B cell (primary cell): Measurements from ENCODE around the gene TRPM1. TPM values are rescaled to one million over a fixed set of nuclear protein-coding genes. Genes with fewer than 3 reads are reported as not detected.

Experiments
- ATAC-seq: fragments of 200-7000 bp; cut with Tn5 transposase; one replicate; pipeline ENCODE4 v1.10.0; 2021; ENCODE audit warnings: low read depth, mild to moderate bottlenecking, moderate number of reproducible peaks, moderate library complexity
- CTCF ChIA-PET: fragments of 350-600 bp; sonication (Branson Sonifier 250); formaldehyde crosslinking; loops from one replicate; lab custom pipeline; 2021; ENCODE audit warnings: antibody characterized with exemption, inconsistent platforms; lab: Charles Lee
- POLR2A ChIA-PET: fragments of 350-600 bp; sonication (Branson Sonifier 250); formaldehyde crosslinking; loops from one replicate; lab custom pipeline; 2021; ENCODE audit warnings: antibody characterized with exemption; lab: Charles Lee
- DNase-seq: peaks from one replicate; pipeline ENCODE4 v3.0.0; 2013
- H2AFZ ChIP-seq: 2 replicates; pipeline ENCODE4 v1.6.1; 2012; ENCODE audit warnings: mild to moderate bottlenecking, low read depth, low read length; ENCODE audit not compliant: insufficient read depth, poor library complexity, severe bottlenecking
- H3K27ac ChIP-seq, 2 donors: 1 replicate in 1 of 2; 2 replicates in 1 of 2; pipeline ENCODE4 v1.5.1; 2012 to 2013; ENCODE audit warnings: low read length in 2 of 2, mild to moderate bottlenecking in 2 of 2, moderate library complexity in 1 of 2
- H3K27me3 ChIP-seq, 4 experiments: fragments of 200-600 bp in 1 of 4; sonication (generic) in 1 of 4; replicated peaks in 1 of 4; 1 replicate in 2 of 4; 2 replicates in 2 of 4; pipeline versions ENCODE4 v1.6.1 to v1.7.0; 2013 to 2016; ENCODE audit warnings: low read length in 3 of 4, mild to moderate bottlenecking in 2 of 4, mixed read lengths in 1 of 4, moderate library complexity in 1 of 4; ENCODE audit not compliant: insufficient read depth in 4 of 4, control insufficient read depth in 3 of 4; ENCODE audit errors: control extremely low read depth in 1 of 4
- H3K36me3 ChIP-seq, 2 experiments: replicated peaks in 1 of 2; 1 replicate in 1 of 2; 2 replicates in 1 of 2; pipeline versions ENCODE4 v1.6.1 to v1.7.1; 2013; ENCODE audit warnings: low read length in 1 of 2; ENCODE audit not compliant: insufficient read depth in 2 of 2, control insufficient read depth in 1 of 2; ENCODE audit errors: control extremely low read depth in 1 of 2, extremely low read depth in 1 of 2
- H3K4me1 ChIP-seq, 2 donors: fragments of 200-600 bp in 1 of 2; sonication (generic) in 1 of 2; 1 replicate in 1 of 2; 2 replicates in 1 of 2; pipeline versions ENCODE4 v1.5.1 to v1.6.1; 2013 to 2017; ENCODE audit warnings: low read length in 2 of 2; ENCODE audit not compliant: control insufficient read depth in 2 of 2, insufficient read depth in 2 of 2
- H3K4me2 ChIP-seq: replicated peaks from 2 replicates; pipeline ENCODE3; 2012; ENCODE audit warnings: mild to moderate bottlenecking, low read depth, low read length; ENCODE audit not compliant: poor library complexity, severe bottlenecking
- H3K4me3 ChIP-seq, 5 experiments: fragments of 200-600 bp in 1 of 5; sonication (generic) in 1 of 5; 1 replicate in 3 of 5; 2 replicates in 2 of 5; pipeline versions ENCODE4 v1.5.1 to v1.7.0; 2011 to 2016; ENCODE audit warnings: low read length in 4 of 5, mild to moderate bottlenecking in 4 of 5, low read depth in 2 of 5, control low read depth in 1 of 5, moderate library complexity in 1 of 5; ENCODE audit not compliant: insufficient read depth in 1 of 5; ENCODE audit errors: control extremely low read depth in 1 of 5, extremely low read depth in 1 of 5
- H3K79me2 ChIP-seq: fragments of 200-600 bp; sonication (generic); one replicate; pipeline ENCODE4 v1.6.0; 2016; ENCODE audit warnings: low read length; ENCODE audit not compliant: control insufficient read depth, insufficient read depth
- H3K9ac ChIP-seq: fragments of 200-600 bp; sonication (generic); 2 replicates; pipeline ENCODE4 v1.6.1; 2017; ENCODE audit warnings: mild to moderate bottlenecking, low read length, moderate library complexity
- H3K9me3 ChIP-seq, 3 donors: one replicate each; pipeline versions ENCODE4 v1.6.1 to v1.7.1; 2013; ENCODE audit warnings: low read length in 2 of 3; ENCODE audit not compliant: control insufficient read depth in 2 of 3, insufficient read depth in 1 of 3; ENCODE audit errors: control extremely low read depth in 1 of 3
- H4K20me1 ChIP-seq: 2 replicates; pipeline ENCODE4 v1.6.0; 2012; ENCODE audit warnings: mild to moderate bottlenecking, low read length; ENCODE audit not compliant: insufficient read depth, control insufficient read depth, poor library complexity, severe bottlenecking
- H3K27ac Mint-ChIP-seq: one replicate; pipeline ENCODE4 v1.8.0; 2021; ENCODE audit warnings: mixed read lengths
- H3K27me3 Mint-ChIP-seq: one replicate; pipeline ENCODE4 v1.8.0; 2021; ENCODE audit warnings: mixed read lengths
- H3K4me1 Mint-ChIP-seq: one replicate; pipeline ENCODE4 v1.8.0; 2021; ENCODE audit warnings: mixed read lengths
- H3K4me3 Mint-ChIP-seq: one replicate; pipeline ENCODE4 v1.8.0; 2021; ENCODE audit warnings: mixed read lengths
- H3K9me3 Mint-ChIP-seq: one replicate; pipeline ENCODE4 v1.8.0; 2022; ENCODE audit warnings: mixed read lengths; ENCODE audit not compliant: insufficient read depth
- EZH2 ChIP-seq: IDR thresholded peaks from 2 replicates; pipeline ENCODE4 v1.6.1; 2012; ENCODE audit warnings: borderline replicate concordance, low read depth, mild to moderate bottlenecking, moderate library complexity, low read length; ENCODE audit not compliant: insufficient read depth, poor library complexity, severe bottlenecking
- WGBS: methylation state at CpG from one replicate; pipeline ENCODE4 v1.1.5; 2013; ENCODE audit warnings: missing lambda C conversion rate; ENCODE audit not compliant: insufficient coverage; 5-methylcytosine and 5-hydroxymethylcytosine counted together
- intact Hi-C: fragments of 100-400 bp; cut with micrococcal nuclease; formaldehyde crosslinking; loops from one replicate; pipeline ENCODE4 v1.10.0; 2022
- polyA plus RNA-seq: library from polyadenylated mRNA; depleted of rRNA; stranded (reverse); fragments of >200 nt; gene quantifications from 2 replicates; pipeline ENCODE4 v1.2.3, GENCODE V29; 2012
- total RNA-seq, 2 donors: library from RNA; stranded (reverse); fragments of 120-200 nt in 1 of 2; gene quantifications; 1 replicate in 1 of 2; 2 replicates in 1 of 2; pipeline versions ENCODE4 v1.2.3 to v1.2.4, GENCODE V29; 2013 to 2022
- TF ChIP-seq, protein P1 (sequence below): fragments of 200-600 bp; IDR thresholded peaks from one replicate; pipeline ENCODE4 v1.8.0; 2022; ENCODE audit warnings: antibody characterized with exemption, mild to moderate bottlenecking

TRPM1 gene
- total and polyA plus RNA-seq, 2 donors (not counting 1 experiment from before 2014, with no cell fraction given), result 0.07 TPM; not detected in 1

DNA sequence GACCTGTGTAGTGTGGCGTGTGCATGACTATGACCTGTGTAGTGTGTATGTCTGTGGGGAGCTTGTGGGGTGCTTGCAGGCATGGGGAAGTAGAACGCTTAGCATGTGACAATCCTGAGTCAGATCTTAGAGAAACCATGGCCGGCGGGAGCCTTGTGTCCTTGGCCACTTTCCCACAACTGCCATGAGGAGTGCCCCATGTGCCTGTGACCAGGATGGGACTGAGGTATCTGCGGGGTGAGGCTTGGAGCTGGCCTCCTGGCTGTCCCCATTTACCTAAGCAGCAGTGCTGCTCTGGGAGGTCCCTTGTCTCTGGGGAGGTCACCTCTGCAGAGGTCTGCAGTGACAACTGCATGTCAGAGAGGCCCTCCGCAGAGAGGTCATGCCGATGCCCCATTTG, 23.6 kb downstream of the TRPM1 start:
- Histone ChIP-seq H3K79me2 (no peaks in the 10 kb centered on the region), H3K36me3 (no peaks in the 10 kb centered on the region), H3K4me3 (no peak overlapping the region), H3K27me3 (peaks cover 0 to 3% (median 0%) of the 10 kb centered on the region in 4 experiments), H3K9ac (no peak overlapping the region), H3K4me1 (peaks cover 24 to 30% of the 10 kb centered on the region in 2 donors), H3K27ac (no peak overlapping the region), H4K20me1 (no peaks in the 10 kb centered on the region), H2AFZ (no peak overlapping the region), H3K9me3 (peaks cover 0 to 7% (median 1%) of the 10 kb centered on the region in 3 donors), H3K4me2 (no peak overlapping the region)
- no peaks in the 10 kb centered on the region for H3K9me3 Mint-ChIP-seq
- TF ChIP-seq, protein P1, sequence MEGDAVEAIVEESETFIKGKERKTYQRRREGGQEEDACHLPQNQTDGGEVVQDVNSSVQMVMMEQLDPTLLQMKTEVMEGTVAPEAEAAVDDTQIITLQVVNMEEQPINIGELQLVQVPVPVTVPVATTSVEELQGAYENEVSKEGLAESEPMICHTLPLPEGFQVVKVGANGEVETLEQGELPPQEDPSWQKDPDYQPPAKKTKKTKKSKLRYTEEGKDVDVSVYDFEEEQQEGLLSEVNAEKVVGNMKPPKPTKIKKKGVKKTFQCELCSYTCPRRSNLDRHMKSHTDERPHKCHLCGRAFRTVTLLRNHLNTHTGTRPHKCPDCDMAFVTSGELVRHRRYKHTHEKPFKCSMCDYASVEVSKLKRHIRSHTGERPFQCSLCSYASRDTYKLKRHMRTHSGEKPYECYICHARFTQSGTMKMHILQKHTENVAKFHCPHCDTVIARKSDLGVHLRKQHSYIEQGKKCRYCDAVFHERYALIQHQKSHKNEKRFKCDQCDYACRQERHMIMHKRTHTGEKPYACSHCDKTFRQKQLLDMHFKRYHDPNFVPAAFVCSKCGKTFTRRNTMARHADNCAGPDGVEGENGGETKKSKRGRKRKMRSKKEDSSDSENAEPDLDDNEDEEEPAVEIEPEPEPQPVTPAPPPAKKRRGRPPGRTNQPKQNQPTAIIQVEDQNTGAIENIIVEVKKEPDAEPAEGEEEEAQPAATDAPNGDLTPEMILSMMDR, result no peak
- no peak for TF ChIP-seq EZH2
- ATAC-seq (no peak), DNase-seq (no peak)
- 96% methylated on average over 7 of the region's 7 CpGs for WGBS
- H3K27me3 Mint-ChIP-seq, result peaks cover 5% of the 10 kb centered on the region
- H3K4me3 Mint-ChIP-seq, result no peak overlapping the region
- ChIA-PET POLR2A (no interaction called here), CTCF (no interaction called here)
- H3K4me1 Mint-ChIP-seq, result peaks cover 37% of the 10 kb centered on the region
- intact Hi-C loops, result no loop called here
- no peak overlapping the region for H3K27ac Mint-ChIP-seq

GRCh38 chr15:31077181-31077580, 24.3 kb downstream of the TRPM1 start:
- Histone ChIP-seq H3K27ac (no peak overlapping the region), H3K36me3 (no peaks in the 10 kb centered on the region), H2AFZ (no peak overlapping the region), H3K4me1 (peaks cover 23 to 24% of the 10 kb centered on the region in 2 donors), H4K20me1 (no peaks in the 10 kb centered on the region), H3K9me3 (peaks cover 0 to 7% (median 1%) of the 10 kb centered on the region in 3 donors), H3K4me3 (no peak overlapping the region), H3K4me2 (no peak overlapping the region), H3K9ac (no peak overlapping the region), H3K27me3 (peaks cover 0 to 3% (median 0%) of the 10 kb centered on the region in 4 experiments), H3K79me2 (no peaks in the 10 kb centered on the region)
- WGBS, result 75% methylated on average over 3 of the region's 4 CpGs
- intact Hi-C loops, result no loop called here
- TF ChIP-seq EZH2, result no peak
- TF ChIP-seq, protein P1, result no peak
- ATAC-seq, result no peak
- Mint-ChIP-seq H3K27me3 (peaks cover 5% of the 10 kb centered on the region), H3K4me3 (no peak overlapping the region), H3K9me3 (no peaks in the 10 kb centered on the region), H3K4me1 (peaks cover 29% of the 10 kb centered on the region), H3K27ac (no peak overlapping the region)
- ChIA-PET CTCF (no interaction called here), POLR2A (no interaction called here)
- no peak for DNase-seq
